Astrocyte (in vitro differentiated cells and primary cell): ENCODE measurements around the gene BHLHE40. TPM values are rescaled to one million over a fixed set of nuclear protein-coding genes. Genes with fewer than 3 reads are reported as not detected.

ENCODE experiments used
- DNase-seq: peaks from one replicate; pipeline ENCODE4 v3.0.0-alpha.2; 2010; ENCODE audit warnings: low read depth
- FAIRE-seq: peaks from 2 replicates; lab custom pipeline; 2011; peaks lifted over from hg19 to GRCh38; lab: Jason Lieb, UNC
- H2AFZ ChIP-seq: 2 replicates; pipeline ENCODE4 v1.6.0; 2012; ENCODE audit warnings: low read depth, low read length, inconsistent platforms
- H3K27ac ChIP-seq: 2 replicates; pipeline ENCODE4 v1.5.1; 2011; ENCODE audit warnings: low read depth, low read length, inconsistent platforms
- H3K27me3 ChIP-seq: 2 replicates; pipeline ENCODE4 v1.6.0; 2011; ENCODE audit warnings: low read length, inconsistent platforms; ENCODE audit not compliant: insufficient read depth
- H3K36me3 ChIP-seq: 2 replicates; pipeline ENCODE4 v1.5.1; 2011; ENCODE audit warnings: low read length, inconsistent platforms; ENCODE audit not compliant: insufficient read depth
- H3K4me1 ChIP-seq: 2 replicates; pipeline ENCODE4 v1.5.1; 2011; ENCODE audit warnings: low read length, inconsistent platforms; ENCODE audit not compliant: insufficient read depth
- H3K4me2 ChIP-seq: 2 replicates; pipeline ENCODE4 v1.6.0; 2012; ENCODE audit warnings: low read length, inconsistent platforms
- H3K4me3 ChIP-seq: 2 replicates; pipeline ENCODE4 v1.5.1; 2011; ENCODE audit warnings: low read depth, mild to moderate bottlenecking, low read length, inconsistent platforms; ENCODE audit not compliant: insufficient read depth
- H3K79me2 ChIP-seq: 2 replicates; pipeline ENCODE4 v1.6.0; 2012; ENCODE audit warnings: mild to moderate bottlenecking, low read length, inconsistent platforms; ENCODE audit not compliant: insufficient read depth
- H3K9ac ChIP-seq: 2 replicates; pipeline ENCODE4 v1.6.0; 2012; ENCODE audit warnings: mild to moderate bottlenecking, low read length, inconsistent platforms
- H3K9me3 ChIP-seq: 2 replicates; pipeline ENCODE4 v1.5.1; 2012; ENCODE audit warnings: low read depth, mild to moderate bottlenecking, low read length, inconsistent platforms; ENCODE audit not compliant: insufficient read depth
- H4K20me1 ChIP-seq: 2 replicates; pipeline ENCODE4 v1.6.0; 2012; ENCODE audit warnings: low read length, inconsistent platforms; ENCODE audit not compliant: insufficient read depth
- H3K27ac Mint-ChIP-seq: one replicate; pipeline ENCODE4 v1.8.0; 2021; ENCODE audit warnings: mild to moderate bottlenecking, mixed read lengths; ENCODE audit not compliant: unreplicated experiment
- H3K27me3 Mint-ChIP-seq: one replicate; pipeline ENCODE4 v1.8.0; 2021; ENCODE audit warnings: low read depth, mixed read lengths; ENCODE audit not compliant: unreplicated experiment
- H3K36me3 Mint-ChIP-seq: one replicate; pipeline ENCODE4 v1.8.0; 2021; ENCODE audit warnings: low read depth, mixed read lengths; ENCODE audit not compliant: unreplicated experiment
- H3K4me1 Mint-ChIP-seq: one replicate; pipeline ENCODE4 v1.8.0; 2021; ENCODE audit warnings: low read depth, mixed read lengths; ENCODE audit not compliant: unreplicated experiment
- H3K4me3 Mint-ChIP-seq: one replicate; pipeline ENCODE4 v1.8.0; 2021; ENCODE audit warnings: mild to moderate bottlenecking, moderate library complexity, mixed read lengths; ENCODE audit not compliant: unreplicated experiment
- H3K9me3 Mint-ChIP-seq: one replicate; pipeline ENCODE4 v1.8.0; 2021; ENCODE audit warnings: mild to moderate bottlenecking, mixed read lengths; ENCODE audit not compliant: unreplicated experiment
- CTCF ChIP-seq: IDR thresholded peaks from 2 replicates; pipeline ENCODE4 v1.5.1; 2011; ENCODE audit warnings: low read depth, mild to moderate bottlenecking, inconsistent platforms, low read length, moderate library complexity; ENCODE audit not compliant: insufficient read depth
- EZH2 ChIP-seq: IDR thresholded peaks from 2 replicates; pipeline ENCODE4 v1.6.1; 2012; ENCODE audit warnings: mild to moderate bottlenecking, low read length, inconsistent platforms; ENCODE audit not compliant: insufficient read depth
- total RNA-seq: library from RNA; stranded (reverse); gene quantifications from 2 replicates; pipeline ENCODE4 v1.2.1, GENCODE V29; 2021

BHLHE40 gene
- total RNA-seq, 1 donor from 2014 or later = 156 TPM

GRCh38 chr3:4980229-4981203 lies 1.3 kb downstream of the BHLHE40 start:
- H3K9me3 ChIP-seq = no peaks in the 10 kb centered on the region
- DNase-seq (peak; percentile 83), FAIRE-seq (no peak)

DNA sequence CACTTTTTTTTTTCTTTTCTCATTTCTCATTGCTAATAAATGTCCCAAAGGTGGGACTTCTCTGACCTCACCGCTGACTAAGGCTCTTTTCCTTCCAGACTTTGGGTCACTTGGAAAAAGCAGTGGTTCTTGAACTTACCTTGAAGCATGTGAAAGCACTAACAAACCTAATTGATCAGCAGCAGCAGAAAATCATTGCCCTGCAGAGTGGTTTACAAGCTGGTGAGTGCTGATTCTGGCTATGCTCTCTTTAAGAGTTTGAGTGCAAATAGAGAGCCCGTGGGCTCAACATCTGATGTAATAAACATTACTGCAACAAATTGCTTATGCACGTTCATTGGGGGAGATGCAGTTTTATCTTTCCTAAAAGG lies 2.0 kb downstream of the BHLHE40 start:
- peak overlapping the region; percentile 86 for H3K27ac ChIP-seq
- H3K4me2 ChIP-seq = peak overlapping the region; percentile 86
- peaks cover 57% of the 10 kb centered on the region for H3K4me1 ChIP-seq
- H3K36me3 ChIP-seq = peaks cover 28% of the 10 kb centered on the region
- no peaks in the 10 kb centered on the region for H3K27me3 ChIP-seq
- H3K9me3 Mint-ChIP-seq = no peaks in the 10 kb centered on the region
- peak overlapping the region; percentile 96 for H3K4me3 ChIP-seq
- H3K27me3 Mint-ChIP-seq = no peaks in the 10 kb centered on the region
- peak overlapping the region; percentile 99 for H3K27ac Mint-ChIP-seq
- peak overlapping the region; percentile 99 for H3K9ac ChIP-seq
- no peaks in the 10 kb centered on the region for H3K9me3 ChIP-seq
- TF ChIP-seq CTCF (no peak), EZH2 (no peak)
- peaks cover 35% of the 10 kb centered on the region for H4K20me1 ChIP-seq
- DNase-seq (peak; percentile 39), FAIRE-seq (no peak)
- peak overlapping the region; percentile 96 for H3K4me3 Mint-ChIP-seq
- H2AFZ ChIP-seq = no peak overlapping the region
- H3K36me3 Mint-ChIP-seq = peaks cover 40% of the 10 kb centered on the region
- H3K79me2 ChIP-seq = peaks cover 53% of the 10 kb centered on the region
- peaks cover 43% of the 10 kb centered on the region for H3K4me1 Mint-ChIP-seq

More at GRCh38 chr3:4980229-4981203, 1.3 kb downstream of the BHLHE40 start:
- peak overlapping the region; percentile 96 for H3K4me3 ChIP-seq
- peaks cover 28% of the 10 kb centered on the region for H3K36me3 ChIP-seq
- peaks cover 53% of the 10 kb centered on the region for H3K79me2 ChIP-seq
- no peaks in the 10 kb centered on the region for H3K27me3 ChIP-seq
- TF ChIP-seq EZH2 (no peak), CTCF (peak; percentile 94)
- no peaks in the 10 kb centered on the region for H3K9me3 Mint-ChIP-seq
- no peaks in the 10 kb centered on the region for H3K27me3 Mint-ChIP-seq
- H2AFZ ChIP-seq = no peak overlapping the region
- peaks cover 43% of the 10 kb centered on the region for H3K4me1 Mint-ChIP-seq
- peak overlapping the region; percentile 99 for H3K27ac Mint-ChIP-seq
- H3K4me2 ChIP-seq = peak overlapping the region; percentile 86
- H3K36me3 Mint-ChIP-seq = peaks cover 40% of the 10 kb centered on the region
- H3K9ac ChIP-seq = peak overlapping the region; percentile 99
- H3K4me3 Mint-ChIP-seq = peak overlapping the region; percentile 96
- peaks cover 49% of the 10 kb centered on the region for H3K4me1 ChIP-seq
- peak overlapping the region; percentile 98 for H3K27ac ChIP-seq
- H4K20me1 ChIP-seq = peaks cover 35% of the 10 kb centered on the region
